ENCODE results near the gene SLC36A4.

GRCh38 chr11:93194673-93195291 is 3.0 kb downstream of the SLC36A4 start:
- no peak for TF ChIP-seq POLR2A (IDR thresholded peaks at IDR 0.05; ENCODE audit: low read depth, low read length)
- TF ChIP-seq CTCF (conservative IDR thresholded peaks at IDR 0.05; ENCODE audit: low read depth, low read length) = no peak
- no peak for TF ChIP-seq FOS (IDR thresholded peaks at IDR 0.05; ENCODE audit: low read depth, low read length)
- no peak for TF ChIP-seq MAFK (IDR thresholded peaks at IDR 0.05; ENCODE audit: low read depth, low read length)
- no peak for TF ChIP-seq MXI1 (IDR thresholded peaks at IDR 0.05; ENCODE audit: borderline replicate concordance, low read depth, low read length)
- no peak for TF ChIP-seq RAD21 (IDR thresholded peaks at IDR 0.05; ENCODE audit: low read length)

All from IMR-90 (cell line).